A673 (cell line): ENCODE measurements around the gene AGAP1.

Experiments used
- CTCF ChIP-seq: fragments of 300-800, 200-600 bp; sonication (generic); conservative IDR thresholded peaks from 2 replicates; pipeline ENCODE4 v1.5.1; 2017; ENCODE audit warnings: low read depth, mild to moderate bottlenecking, antibody characterized with exemption, low read length, moderate library complexity, mixed read lengths
- EZH2 ChIP-seq: fragments of 200-600 bp; sonication (generic); IDR thresholded peaks from 2 replicates; pipeline ENCODE4 v1.6.1; 2017; ENCODE audit warnings: borderline replicate concordance, low read depth, mild to moderate bottlenecking, mixed read lengths, antibody characterized with exemption, low read length; ENCODE audit not compliant: poor library complexity, severe bottlenecking

- TF ChIP-seq EZH2 (no peak), CTCF (no peak)
Observed at GRCh38 chr2:236086971-236087465, 593.2 kb downstream of the AGAP1 start.
